Erythroblast (primary cell): Measurements from ENCODE around the gene PLEKHH1.

Experiments
- GATA1 ChIP-seq: IDR thresholded peaks from 2 replicates; pipeline ENCODE4 v1.6.1; 2011; ENCODE audit warnings: low read depth, mild to moderate bottlenecking, control low read depth, low read length, moderate library complexity
- POLR2A ChIP-seq: IDR thresholded peaks from 2 replicates; pipeline ENCODE4 v1.6.1; 2011; ENCODE audit warnings: mild to moderate bottlenecking, low read length

- TF ChIP-seq POLR2A (no peak), GATA1 (no peak)
Observed at GRCh38 chr14:67526676-67527459, 6.2 kb upstream of the PLEKHH1 start.
